Trophoblast cell (in vitro differentiated cells and primary cell): ENCODE measurements around the gene CENPU.

Experiments
- DNase-seq, 2 donors: peaks; one replicate each; pipeline ENCODE4 v3.0.0-alpha.2; 2016
- H2AFZ ChIP-seq: 2 replicates; pipeline ENCODE4 v1.6.1; 2013; ENCODE audit warnings: low read length, moderate library complexity, mild to moderate bottlenecking; ENCODE audit not compliant: insufficient read depth, poor library complexity
- H2AK5ac ChIP-seq: 2 replicates; pipeline ENCODE4 v1.6.1; 2013; ENCODE audit warnings: mild to moderate bottlenecking, low read length
- H2BK120ac ChIP-seq: 2 replicates; pipeline ENCODE4 v1.6.1; 2013; ENCODE audit warnings: low read length, mild to moderate bottlenecking, moderate library complexity; ENCODE audit not compliant: insufficient read depth, poor library complexity
- H2BK12ac ChIP-seq: 2 replicates; pipeline ENCODE4 v1.6.1; 2013; ENCODE audit warnings: mild to moderate bottlenecking, low read length, moderate library complexity
- H2BK5ac ChIP-seq: 2 replicates; pipeline ENCODE4 v1.6.1; 2013; ENCODE audit warnings: low read length, low read depth, moderate library complexity, mild to moderate bottlenecking; ENCODE audit not compliant: poor library complexity
- H3K14ac ChIP-seq: 2 replicates; pipeline ENCODE4 v1.6.1; 2013; ENCODE audit warnings: mild to moderate bottlenecking, low read length
- H3K18ac ChIP-seq: 2 replicates; pipeline ENCODE4 v1.6.1; 2013; ENCODE audit warnings: mild to moderate bottlenecking, low read length
- H3K23ac ChIP-seq: 2 replicates; pipeline ENCODE4 v1.6.1; 2013; ENCODE audit warnings: low read length
- H3K27ac ChIP-seq: 2 replicates; pipeline ENCODE4 v1.5.1; 2013; ENCODE audit warnings: low read depth, mild to moderate bottlenecking, inconsistent platforms, low read length, moderate library complexity
- H3K27me3 ChIP-seq: 2 replicates; pipeline ENCODE4 v1.6.1; 2013; ENCODE audit warnings: inconsistent platforms, mild to moderate bottlenecking, low read length, moderate library complexity; ENCODE audit not compliant: insufficient read depth
- H3K36me3 ChIP-seq, 2 experiments: 1 replicate in 1 of 2; 2 replicates in 1 of 2; pipeline ENCODE4 v1.6.1; 2013; ENCODE audit warnings: low read length in 2 of 2, mild to moderate bottlenecking in 2 of 2, moderate library complexity in 1 of 2; ENCODE audit not compliant: insufficient read depth in 2 of 2, control insufficient read depth in 1 of 2
- H3K4ac ChIP-seq: 2 replicates; pipeline ENCODE4 v1.6.1; 2013; ENCODE audit warnings: low read depth, mild to moderate bottlenecking, low read length, moderate library complexity
- H3K4me1 ChIP-seq, 2 experiments: 1 replicate in 1 of 2; 2 replicates in 1 of 2; pipeline ENCODE4 v1.6.1; 2013; ENCODE audit warnings: low read length in 2 of 2, mild to moderate bottlenecking in 2 of 2, moderate library complexity in 1 of 2; ENCODE audit not compliant: insufficient read depth in 2 of 2, control insufficient read depth in 1 of 2
- H3K4me2 ChIP-seq: 2 replicates; pipeline ENCODE4 v1.6.1; 2013; ENCODE audit warnings: inconsistent platforms, mild to moderate bottlenecking, low read length, moderate library complexity
- H3K4me3 ChIP-seq: 2 replicates; pipeline ENCODE4 v1.5.1; 2013; ENCODE audit warnings: mild to moderate bottlenecking, low read depth, low read length, inconsistent platforms
- H3K79me1 ChIP-seq: one replicate; pipeline ENCODE4 v1.6.1; 2013; ENCODE audit warnings: low read length
- H3K79me2 ChIP-seq: 2 replicates; pipeline ENCODE4 v1.6.1; 2013; ENCODE audit warnings: low read length, mild to moderate bottlenecking; ENCODE audit not compliant: control insufficient read depth, insufficient read depth, poor library complexity
- H3K9ac ChIP-seq: 2 replicates; pipeline ENCODE4 v1.6.1; 2013; ENCODE audit warnings: mild to moderate bottlenecking, low read length
- H3K9me3 ChIP-seq: 2 replicates; pipeline ENCODE4 v1.6.1; 2013; ENCODE audit warnings: low read depth, mild to moderate bottlenecking, control low read depth, inconsistent platforms, low read length; ENCODE audit not compliant: insufficient read depth
- H4K12ac ChIP-seq: 2 replicates; pipeline ENCODE4 v1.6.1; 2013; ENCODE audit warnings: low read depth, mild to moderate bottlenecking, low read length, moderate library complexity
- H4K8ac ChIP-seq: 2 replicates; pipeline ENCODE4 v1.6.1; 2013; ENCODE audit warnings: low read depth, mild to moderate bottlenecking, low read length, moderate library complexity
- H4K91ac ChIP-seq: one replicate; pipeline ENCODE4 v1.6.1; 2013; ENCODE audit warnings: low read depth, mild to moderate bottlenecking, low read length, moderate library complexity
- WGBS: extraction: QIAGEN DNeasy Blood & Tissue Kit; methylation state at CpG from one replicate; pipeline ENCODE4 v1.1.7; 2013; ENCODE audit warnings: missing lambda C conversion rate; ENCODE audit not compliant: insufficient read length, insufficient coverage; ENCODE audit errors: extremely low coverage; 5-methylcytosine and 5-hydroxymethylcytosine counted together

CENPU gene

GRCh38 chr4:184751585-184751956 is 17.7 kb upstream of the CENPU start:
- H3K14ac ChIP-seq = no peak overlapping the region
- no peak for DNase-seq
- H2BK120ac ChIP-seq = no peak overlapping the region
- no peak overlapping the region for H3K23ac ChIP-seq
- H4K8ac ChIP-seq = no peak overlapping the region
- no peaks in the 10 kb centered on the region for H3K36me3 ChIP-seq
- H4K91ac ChIP-seq = no peak overlapping the region
- no peaks in the 10 kb centered on the region for H3K27me3 ChIP-seq
- no CpG with 5 or more reads among the region's 6 CpGs for WGBS
- no peak overlapping the region for H2AK5ac ChIP-seq
- peaks cover 22% of the 10 kb centered on the region for H3K79me1 ChIP-seq
- H2BK5ac ChIP-seq = no peak overlapping the region
- no peak overlapping the region for H3K4ac ChIP-seq
- no peak overlapping the region for H3K4me3 ChIP-seq
- H3K27ac ChIP-seq = peak overlapping the region; percentile 11
- H3K9ac ChIP-seq = no peak overlapping the region
- H2AFZ ChIP-seq = no peak overlapping the region
- peaks cover 5% of the 10 kb centered on the region for H3K79me2 ChIP-seq
- H3K4me2 ChIP-seq = no peak overlapping the region
- H4K12ac ChIP-seq = no peak overlapping the region
- H3K18ac ChIP-seq = no peak overlapping the region
- no peaks in the 10 kb centered on the region for H3K9me3 ChIP-seq
- peaks cover 35 to 41% of the 10 kb centered on the region in 2 experiments for H3K4me1 ChIP-seq
- no peak overlapping the region for H2BK12ac ChIP-seq

GRCh38 chr4:184750926-184751584 is 17.2 kb upstream of the CENPU start:
- Histone ChIP-seq H2AFZ (no peak overlapping the region), H3K79me1 (peaks cover 22% of the 10 kb centered on the region)
- no CpG with 5 or more reads among the region's 8 CpGs for WGBS

GRCh38 chr4:184748251-184748652 is 14.4 kb upstream of the CENPU start:
- Histone ChIP-seq H3K4me3 (no peak overlapping the region), H3K9ac (no peak overlapping the region), H3K27ac (peak overlapping the region; percentile 83), H3K36me3 (no peaks in the 10 kb centered on the region), H3K27me3 (no peaks in the 10 kb centered on the region), H3K79me2 (peaks cover 5% of the 10 kb centered on the region), H2BK120ac (peak overlapping the region; percentile 86), H3K4me1 (peaks cover 29 to 38% of the 10 kb centered on the region in 2 experiments), H4K8ac (peak overlapping the region; percentile 51), H3K14ac (peak overlapping the region; percentile 53), H3K4ac (peak overlapping the region; percentile 24), H2BK5ac (peak overlapping the region; percentile 71), H4K12ac (no peak overlapping the region), H2AK5ac (peak overlapping the region; percentile 37), H4K91ac (peak overlapping the region; percentile 87), H3K4me2 (peak overlapping the region; percentile 17), H3K9me3 (peaks cover 2% of the 10 kb centered on the region), H3K79me1 (peaks cover 22% of the 10 kb centered on the region), H2AFZ (no peak overlapping the region), H3K18ac (peak overlapping the region; percentile 60), H2BK12ac (peak overlapping the region; percentile 59), H3K23ac (no peak overlapping the region)
- WGBS = no CpG with 5 or more reads among the region's 8 CpGs
- DNase-seq = peak; percentile 94 to 96

More at GRCh38 chr4:184750926-184751584, 17.2 kb upstream of the CENPU start:
- H3K4me3 ChIP-seq = no peak overlapping the region
- no peak for DNase-seq
- peak overlapping the region; percentile 27 for H4K91ac ChIP-seq
- no peak overlapping the region for H4K8ac ChIP-seq
- H3K27me3 ChIP-seq = no peaks in the 10 kb centered on the region
- no peak overlapping the region for H2BK12ac ChIP-seq
- peaks cover 5% of the 10 kb centered on the region for H3K79me2 ChIP-seq
- no peak overlapping the region for H3K18ac ChIP-seq
- H3K4ac ChIP-seq = no peak overlapping the region
- H3K9ac ChIP-seq = no peak overlapping the region
- no peaks in the 10 kb centered on the region for H3K9me3 ChIP-seq
- H3K36me3 ChIP-seq = no peaks in the 10 kb centered on the region
- H2BK120ac ChIP-seq = no peak overlapping the region
- H3K4me1 ChIP-seq = peaks cover 32 to 38% of the 10 kb centered on the region in 2 experiments
- peak overlapping the region; percentile 11 for H3K27ac ChIP-seq
- no peak overlapping the region for H3K14ac ChIP-seq
- peak overlapping the region; percentile 11 for H2BK5ac ChIP-seq
- H4K12ac ChIP-seq = no peak overlapping the region
- peak overlapping the region; percentile 20 for H2AK5ac ChIP-seq
- H3K23ac ChIP-seq = no peak overlapping the region
- no peak overlapping the region for H3K4me2 ChIP-seq

GRCh38 chr4:184747034-184747830 is 13.3 kb upstream of the CENPU start:
- Histone ChIP-seq H3K18ac (peak overlapping the region; percentile 8), H4K8ac (peak overlapping the region; percentile 24), H2BK120ac (peak overlapping the region; percentile 65), H2AK5ac (peak overlapping the region; percentile 55), H3K14ac (peak overlapping the region; percentile 16), H3K4me3 (no peak overlapping the region), H2AFZ (peak overlapping the region; percentile 17), H3K79me1 (peaks cover 22% of the 10 kb centered on the region), H3K9ac (no peak overlapping the region), H4K12ac (peak overlapping the region; percentile 9), H4K91ac (peak overlapping the region; percentile 87), H3K4me1 (peaks cover 29 to 36% of the 10 kb centered on the region in 2 experiments), H3K23ac (no peak overlapping the region), H3K27me3 (no peaks in the 10 kb centered on the region), H3K79me2 (peaks cover 5% of the 10 kb centered on the region), H3K9me3 (peaks cover 2% of the 10 kb centered on the region), H3K4me2 (no peak overlapping the region), H3K27ac (peak overlapping the region; percentile 83), H3K4ac (peak overlapping the region; percentile 22), H2BK12ac (peak overlapping the region; percentile 82), H2BK5ac (peak overlapping the region; percentile 54), H3K36me3 (no peaks in the 10 kb centered on the region)
- WGBS = no CpG with 5 or more reads among the region's 4 CpGs
- peak; percentile 54 to 76 for DNase-seq
